Dendritic cell treated with granulocyte-macrophage colony-stimulating factor and Interleukin-4, amounts not matched to agents 40 ng/mL and 50 ng/mL, for 4 days (primary cell): ENCODE measurements around the gene COL19A1.
"Not testable (repeated sequence)": the region's sequence is repeated elsewhere in the genome, so short reads cannot be mapped to it uniquely, and the experiment has no call there.

Experiments
- H3K27ac Mint-ChIP-seq: one replicate; pipeline ENCODE4 v1.8.0; 2022; ENCODE audit warnings: mild to moderate bottlenecking, mixed read lengths
- H3K27me3 Mint-ChIP-seq: one replicate; pipeline ENCODE4 v1.8.0; 2022; ENCODE audit warnings: mild to moderate bottlenecking, mixed read lengths
- H3K36me3 Mint-ChIP-seq: one replicate; pipeline ENCODE4 v1.8.0; 2022; ENCODE audit warnings: low read depth, mixed read lengths
- H3K4me1 Mint-ChIP-seq: one replicate; pipeline ENCODE4 v1.8.0; 2022; ENCODE audit warnings: low read depth, mixed read lengths
- H3K4me3 Mint-ChIP-seq: one replicate; pipeline ENCODE4 v1.8.0; 2022; ENCODE audit warnings: mild to moderate bottlenecking, moderate library complexity, mixed read lengths
- H3K9me3 Mint-ChIP-seq: one replicate; pipeline ENCODE4 v1.8.0; 2022; ENCODE audit warnings: mixed read lengths
- intact Hi-C: fragments of 100-400 bp; cut with micrococcal nuclease; formaldehyde crosslinking; loops from one replicate; pipeline ENCODE4 v1.15.0; 2022

Gene COL19A1

GRCh38 chr6:69936674-69937363 is 70.5 kb downstream of the COL19A1 start:
- Mint-ChIP-seq H3K4me1 (no peaks in the 10 kb centered on the region), H3K36me3 (no peaks in the 10 kb centered on the region), H3K9me3 (no peaks in the 10 kb centered on the region), H3K27ac (no peak overlapping the region), H3K4me3 (no peak overlapping the region), H3K27me3 (peaks cover 2% of the 10 kb centered on the region)
- intact Hi-C loops: no loop called here

GRCh38 chr6:69937402-69938136 is 71.2 kb downstream of the COL19A1 start:
- peaks cover 2% of the 10 kb centered on the region for H3K27me3 Mint-ChIP-seq
- no peaks in the 10 kb centered on the region for H3K36me3 Mint-ChIP-seq

DNA sequence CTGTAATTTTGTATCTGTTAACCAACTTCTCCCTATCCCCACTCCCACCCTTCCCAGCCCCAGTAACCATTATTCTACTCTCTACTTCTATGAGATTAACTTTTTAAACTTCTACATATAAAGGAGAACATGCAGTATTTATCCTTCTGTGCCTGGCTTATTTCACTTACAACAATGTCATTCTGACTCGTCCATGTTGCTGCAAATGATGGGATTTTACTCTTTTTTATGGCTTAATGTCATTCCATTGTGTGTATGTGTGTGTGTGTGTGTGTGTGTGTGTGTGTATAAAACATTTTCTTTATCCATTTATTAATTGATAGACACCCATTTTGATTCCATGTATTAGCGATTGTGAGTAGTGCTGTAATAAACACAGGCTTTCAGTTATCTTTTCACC is 76.1 kb downstream of the COL19A1 start:
- H3K27ac Mint-ChIP-seq: no peak overlapping the region
- intact Hi-C loops: no loop called here
- no peaks in the 10 kb centered on the region for H3K27me3 Mint-ChIP-seq
- H3K4me3 Mint-ChIP-seq: no peak overlapping the region
- no peaks in the 10 kb centered on the region for H3K36me3 Mint-ChIP-seq
- H3K9me3 Mint-ChIP-seq: no peaks in the 10 kb centered on the region
- H3K4me1 Mint-ChIP-seq: no peaks in the 10 kb centered on the region

More at GRCh38 chr6:69937402-69938136, 71.2 kb downstream of the COL19A1 start:
- Mint-ChIP-seq H3K9me3 (no peaks in the 10 kb centered on the region), H3K4me1 (no peaks in the 10 kb centered on the region), H3K4me3 (no peak overlapping the region), H3K27ac (no peak overlapping the region)
- intact Hi-C loops: no loop called here

GRCh38 chr6:69945192-69945591 is 78.8 kb downstream of the COL19A1 start:
- H3K4me1 Mint-ChIP-seq: no peaks in the 10 kb centered on the region
- no peak overlapping the region for H3K4me3 Mint-ChIP-seq
- no peaks in the 10 kb centered on the region for H3K27me3 Mint-ChIP-seq
- H3K27ac Mint-ChIP-seq: no peak overlapping the region
- H3K36me3 Mint-ChIP-seq: no peaks in the 10 kb centered on the region
- no peaks in the 10 kb centered on the region for H3K9me3 Mint-ChIP-seq
- intact Hi-C loops: no loop called here

DNA sequence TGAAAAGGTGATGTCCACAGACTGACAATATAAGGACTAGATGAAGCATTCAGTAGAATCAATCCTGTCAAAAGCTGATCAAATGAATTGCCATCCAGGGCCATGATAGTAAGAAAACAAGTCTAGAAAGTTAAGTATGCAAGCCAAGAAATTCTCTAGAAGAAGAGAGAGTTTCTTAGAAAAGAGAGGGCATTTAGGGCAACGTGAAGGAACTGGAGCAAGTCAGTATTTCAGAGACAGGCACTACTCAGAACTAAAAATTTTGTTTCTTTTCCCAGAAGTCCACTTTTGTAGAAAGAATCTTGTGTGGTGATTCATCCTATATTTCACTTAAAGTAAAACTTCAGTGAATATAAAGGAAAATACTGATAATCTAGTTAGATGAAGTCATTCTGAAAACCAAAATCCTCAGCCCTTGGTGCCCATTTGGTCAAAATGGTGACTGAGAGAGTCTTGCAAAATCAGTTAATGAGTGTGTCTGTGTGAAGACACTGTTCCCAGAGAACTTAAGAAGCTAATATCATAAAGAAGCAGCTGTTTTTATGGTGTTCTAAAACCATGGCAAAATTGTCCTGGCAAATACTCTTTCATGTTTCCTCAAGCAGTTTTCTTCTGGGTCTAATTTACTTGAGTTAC is 82.2 kb downstream of the COL19A1 start:
- H3K4me1 Mint-ChIP-seq: no peaks in the 10 kb centered on the region
- intact Hi-C loops: no loop called here
- no peaks in the 10 kb centered on the region for H3K27me3 Mint-ChIP-seq
- no peaks in the 10 kb centered on the region for H3K9me3 Mint-ChIP-seq
- no peak overlapping the region for H3K4me3 Mint-ChIP-seq
- no peak overlapping the region for H3K27ac Mint-ChIP-seq
- H3K36me3 Mint-ChIP-seq: no peaks in the 10 kb centered on the region

DNA sequence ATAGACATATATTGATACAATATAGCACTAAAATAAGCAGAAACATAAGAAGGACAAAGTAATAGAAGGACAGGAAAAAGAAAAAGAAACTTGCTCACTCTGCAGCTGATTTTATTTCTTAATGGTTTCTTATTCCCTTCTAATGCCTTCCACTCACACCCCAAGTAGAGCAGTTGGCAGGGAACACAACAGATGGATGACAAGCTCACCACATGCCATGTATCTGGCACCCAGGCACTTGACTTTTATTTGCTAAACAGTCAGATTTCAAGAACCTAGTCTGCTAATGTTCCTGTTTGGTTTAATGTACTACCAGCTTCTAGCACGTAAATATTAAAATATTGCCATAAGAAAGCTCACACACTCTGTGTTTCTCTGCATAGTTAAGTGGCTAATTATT is 87.1 kb downstream of the COL19A1 start:
- intact Hi-C loops: no loop called here
- no peak overlapping the region for H3K4me3 Mint-ChIP-seq
- no peaks in the 10 kb centered on the region for H3K36me3 Mint-ChIP-seq
- H3K4me1 Mint-ChIP-seq: no peaks in the 10 kb centered on the region
- H3K27me3 Mint-ChIP-seq: no peaks in the 10 kb centered on the region
- no peak overlapping the region for H3K27ac Mint-ChIP-seq
- no peaks in the 10 kb centered on the region for H3K9me3 Mint-ChIP-seq

DNA sequence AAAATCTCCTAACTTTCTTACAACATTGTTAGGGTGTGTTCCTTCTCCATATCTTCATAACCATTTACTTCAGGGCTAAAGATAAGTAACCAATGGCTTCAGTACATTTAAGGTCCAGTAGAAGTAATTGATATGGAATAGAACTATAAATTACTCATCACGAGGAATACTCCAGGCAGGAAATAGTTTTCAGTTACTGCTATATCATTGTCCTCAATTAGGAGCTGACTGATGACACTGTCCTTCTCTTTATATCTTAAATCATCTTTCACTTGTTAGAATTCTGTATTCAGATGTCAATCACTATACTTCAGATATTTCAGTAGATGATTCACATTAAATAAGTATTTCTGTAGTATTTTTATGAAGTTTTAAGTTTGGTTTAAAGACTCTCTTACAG is 88.4 kb downstream of the COL19A1 start:
- Mint-ChIP-seq H3K4me3 (no peak overlapping the region), H3K27me3 (no peaks in the 10 kb centered on the region), H3K9me3 (no peaks in the 10 kb centered on the region), H3K27ac (no peak overlapping the region), H3K4me1 (no peaks in the 10 kb centered on the region), H3K36me3 (no peaks in the 10 kb centered on the region)
- intact Hi-C loops: no loop called here

- Mint-ChIP-seq H3K27me3 (no peaks in the 10 kb centered on the region), H3K4me3 (no peak overlapping the region), H3K36me3 (no peaks in the 10 kb centered on the region), H3K9me3 (no peaks in the 10 kb centered on the region), H3K27ac (no peak overlapping the region), H3K4me1 (no peaks in the 10 kb centered on the region)
- intact Hi-C loops: no loop called here
Measured at GRCh38 chr6:69957985-69958559, 91.7 kb downstream of the COL19A1 start.

DNA sequence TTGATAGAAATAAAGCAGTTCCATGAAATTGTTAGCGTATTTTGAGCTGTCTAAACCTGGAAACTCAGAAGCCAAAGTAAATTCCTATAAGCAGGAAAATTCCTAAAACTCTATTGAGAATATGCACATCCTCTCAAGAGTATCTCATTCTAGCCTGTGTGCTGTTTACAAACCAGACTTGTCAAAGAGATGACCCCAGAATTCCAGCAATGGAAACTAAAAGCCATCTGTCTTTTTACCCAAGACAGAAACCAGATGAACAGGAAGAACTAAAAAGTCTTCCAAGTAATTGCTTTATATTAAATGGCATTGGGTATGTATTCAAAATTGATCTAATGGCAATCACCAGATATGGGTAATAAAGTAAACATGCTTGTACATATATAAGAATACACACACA is 92.6 kb downstream of the COL19A1 start:
- intact Hi-C loops: no loop called here
- Mint-ChIP-seq H3K36me3 (no peaks in the 10 kb centered on the region), H3K9me3 (no peaks in the 10 kb centered on the region), H3K27ac (no peak overlapping the region), H3K4me3 (no peak overlapping the region), H3K4me1 (no peaks in the 10 kb centered on the region), H3K27me3 (no peaks in the 10 kb centered on the region)

DNA sequence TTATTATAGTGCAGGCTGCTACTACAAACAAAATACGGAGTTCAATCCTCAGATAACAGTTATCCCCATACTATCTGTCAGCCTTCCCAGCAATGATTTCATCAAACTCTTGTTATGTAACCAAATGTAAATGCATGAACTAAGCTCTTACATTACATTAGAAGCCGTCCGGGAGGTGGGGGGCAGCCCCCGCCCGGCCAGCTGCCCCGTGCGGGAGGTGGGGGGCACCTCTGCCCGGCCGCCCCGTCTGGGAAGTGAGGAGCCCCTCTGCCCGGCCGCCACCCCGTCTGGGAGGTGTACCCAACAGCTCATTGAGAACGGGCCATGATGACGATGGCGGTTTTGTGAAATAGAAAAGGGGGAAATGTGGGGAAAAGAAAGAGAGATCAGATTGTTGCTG is 99.6 kb downstream of the COL19A1 start:
- H3K9me3 Mint-ChIP-seq, H3K36me3 Mint-ChIP-seq, H3K4me1 Mint-ChIP-seq, intact Hi-C loops, H3K27me3 Mint-ChIP-seq, H3K4me3 Mint-ChIP-seq, H3K27ac Mint-ChIP-seq: not testable (repeated sequence)

- intact Hi-C loops: no loop called here
- H3K4me1 Mint-ChIP-seq: no peaks in the 10 kb centered on the region
- no peaks in the 10 kb centered on the region for H3K9me3 Mint-ChIP-seq
- H3K27me3 Mint-ChIP-seq: no peaks in the 10 kb centered on the region
- no peak overlapping the region for H3K4me3 Mint-ChIP-seq
- H3K36me3 Mint-ChIP-seq: no peaks in the 10 kb centered on the region
- H3K27ac Mint-ChIP-seq: no peak overlapping the region
Measured at GRCh38 chr6:69973138-69973537, 106.8 kb downstream of the COL19A1 start.

DNA sequence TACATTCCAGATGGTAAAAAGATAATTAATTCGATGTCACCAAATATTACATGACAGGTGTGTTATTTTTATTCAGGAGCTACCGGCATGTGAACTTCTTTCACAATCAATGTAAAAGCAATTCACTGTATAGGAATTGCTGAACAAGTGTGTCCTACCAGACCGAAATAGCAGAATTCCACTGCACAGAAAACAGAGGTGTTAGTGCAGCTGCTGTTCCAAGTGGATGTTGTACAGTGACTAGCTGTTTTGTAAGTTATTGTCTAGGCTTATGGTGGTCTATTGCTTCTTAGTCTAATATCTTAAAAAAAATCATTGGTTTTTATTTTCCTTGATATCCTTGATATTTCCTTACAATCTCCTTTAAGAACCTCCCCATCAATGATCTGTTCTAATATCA is 107.4 kb downstream of the COL19A1 start:
- intact Hi-C loops: no loop called here
- Mint-ChIP-seq H3K4me1 (no peaks in the 10 kb centered on the region), H3K36me3 (no peaks in the 10 kb centered on the region), H3K27me3 (no peaks in the 10 kb centered on the region), H3K4me3 (no peak overlapping the region), H3K27ac (no peak overlapping the region), H3K9me3 (no peaks in the 10 kb centered on the region)

GRCh38 chr6:69974193-69974592 is 107.8 kb downstream of the COL19A1 start:
- intact Hi-C loops: no loop called here
- H3K36me3 Mint-ChIP-seq: no peaks in the 10 kb centered on the region

GRCh38 chr6:69976591-69977090 is 110.3 kb downstream of the COL19A1 start:
- Mint-ChIP-seq H3K36me3 (no peaks in the 10 kb centered on the region), H3K9me3 (no peaks in the 10 kb centered on the region), H3K4me3 (no peak overlapping the region), H3K27me3 (no peaks in the 10 kb centered on the region), H3K27ac (no peak overlapping the region), H3K4me1 (no peaks in the 10 kb centered on the region)
- intact Hi-C loops: no loop called here

More at GRCh38 chr6:69974193-69974592, 107.8 kb downstream of the COL19A1 start:
- Mint-ChIP-seq H3K4me1 (no peaks in the 10 kb centered on the region), H3K4me3 (no peak overlapping the region), H3K9me3 (no peaks in the 10 kb centered on the region), H3K27ac (no peak overlapping the region), H3K27me3 (no peaks in the 10 kb centered on the region)
